Activated CD8-positive, alpha-beta memory T cell treated with anti-CD3 and anti-CD28 coated beads for 48 hours (primary cell): Measurements from ENCODE around the gene LTB4R.
A peak's percentile ranks its signal among the peaks of the same experiment; 100 is the strongest.

ENCODE experiments used
- DNase-seq, 3 experiments: peaks; one replicate each; pipeline ENCODE4 v3.0.0-alpha.2; 2020; ENCODE audit warnings: low read depth in 2 of 3, low spot score in 2 of 3

Gene LTB4R

DNA sequence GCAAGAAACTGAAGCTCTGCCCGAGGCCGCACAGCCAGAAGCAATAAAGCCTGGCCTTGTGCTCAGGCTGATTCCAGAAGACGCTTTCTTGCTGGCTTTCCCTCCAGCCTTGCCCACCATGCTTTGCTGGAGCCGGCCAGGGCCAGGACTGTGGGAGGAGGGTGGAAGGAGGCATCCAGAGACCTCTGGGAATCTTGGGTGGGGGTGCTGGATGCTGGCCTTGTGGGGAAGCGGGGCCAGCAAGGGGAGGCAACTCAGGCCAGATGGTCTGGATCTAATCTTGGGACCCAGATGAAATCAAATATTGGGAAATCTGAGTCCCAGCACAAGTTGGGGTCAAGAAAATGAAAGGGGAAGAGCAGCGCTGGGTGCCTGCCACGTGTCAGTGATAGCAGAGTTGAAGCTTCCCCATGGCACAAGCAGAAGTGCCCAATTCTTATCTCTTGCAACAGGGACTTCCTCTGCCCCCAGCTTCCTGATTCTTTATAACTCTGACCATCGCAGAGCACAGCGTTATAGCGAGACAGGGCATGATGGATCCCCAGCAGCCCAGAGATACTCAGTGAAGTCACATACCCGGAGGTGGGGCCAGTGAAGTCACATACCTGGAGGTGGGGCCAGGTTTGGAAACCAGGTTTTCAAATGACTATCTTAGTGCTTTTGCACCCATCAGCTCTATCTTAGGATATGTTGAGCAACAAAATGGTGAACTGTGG is 33.5 kb upstream of the LTB4R start:
- no peak for DNase-seq

DNA sequence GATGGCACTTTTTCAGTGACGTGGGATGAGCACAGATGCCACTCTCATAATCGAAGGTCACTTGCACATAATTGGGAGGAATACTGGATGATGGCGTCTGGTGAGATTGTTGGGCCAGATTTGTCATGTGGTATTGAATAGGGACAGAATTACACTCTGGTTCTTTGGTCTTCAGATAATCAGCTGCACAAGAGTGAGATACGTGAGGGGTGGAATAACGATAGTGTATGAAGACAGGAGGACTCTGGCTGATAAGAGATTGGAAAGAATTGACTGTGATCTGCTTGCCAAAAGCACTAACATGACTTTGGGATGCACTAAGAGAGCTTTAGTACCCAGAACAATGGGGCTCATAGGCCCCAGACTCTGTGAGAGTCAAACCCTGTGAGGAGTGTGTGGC is 32.9 kb upstream of the LTB4R start:
- DNase-seq = no peak

- no peak for DNase-seq
Measured at GRCh38 chr14:24279301-24280186, 31.8 kb upstream of the LTB4R start.

GRCh38 chr14:24280797-24281460 is 30.4 kb upstream of the LTB4R start:
- no peak for DNase-seq

DNA sequence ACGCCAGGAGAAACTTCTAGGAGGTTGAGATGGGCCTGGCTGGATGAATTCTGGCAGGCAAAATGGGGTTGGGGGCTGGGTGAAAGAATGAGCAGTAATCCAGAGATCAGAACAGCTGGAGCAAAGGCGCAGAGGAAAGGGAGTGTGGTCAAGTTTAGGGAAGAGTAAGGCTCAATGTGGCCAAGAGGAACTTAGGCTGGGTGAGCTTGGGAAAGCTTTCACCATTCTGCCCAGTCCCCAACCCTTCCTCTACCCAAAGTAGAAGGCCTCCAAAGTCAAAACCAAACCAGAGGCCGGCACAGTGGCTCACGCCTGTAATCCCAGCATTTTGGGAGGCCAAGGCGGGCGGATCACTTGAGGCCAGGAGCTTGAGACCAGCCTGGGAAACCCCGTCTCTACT is 29.7 kb upstream of the LTB4R start:
- no peak for DNase-seq

GRCh38 chr14:24282736-24283135 is 28.6 kb upstream of the LTB4R start:
- no peak for DNase-seq

GRCh38 chr14:24283796-24284460 is 27.4 kb upstream of the LTB4R start:
- DNase-seq = no peak

DNA sequence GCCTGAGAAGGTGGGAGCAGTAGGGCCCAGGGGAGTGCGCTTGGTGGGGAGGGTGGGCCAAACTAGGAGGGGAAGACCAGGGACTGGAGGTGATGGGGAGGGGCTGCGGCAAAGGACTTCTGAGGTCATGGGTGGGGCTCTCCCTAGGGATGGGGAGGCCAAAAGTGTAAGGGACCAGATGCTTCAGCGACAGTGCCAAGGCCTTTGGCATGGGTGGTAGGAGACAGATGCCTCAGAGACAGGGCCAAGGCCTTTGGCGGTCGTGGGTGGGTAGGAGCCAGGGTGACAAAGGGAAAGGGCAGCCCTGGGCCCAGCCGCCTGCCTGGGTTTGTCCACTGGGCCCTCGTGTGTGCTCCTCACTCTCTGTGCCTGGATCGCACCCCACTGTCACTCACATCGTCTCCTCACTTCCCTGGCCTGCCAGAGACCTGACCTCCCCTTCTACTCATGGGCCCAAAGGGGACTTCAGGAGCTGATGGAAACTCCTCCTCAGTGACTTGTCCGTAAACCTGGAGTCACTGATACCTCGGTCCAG is 26.7 kb upstream of the LTB4R start:
- no peak for DNase-seq

DNA sequence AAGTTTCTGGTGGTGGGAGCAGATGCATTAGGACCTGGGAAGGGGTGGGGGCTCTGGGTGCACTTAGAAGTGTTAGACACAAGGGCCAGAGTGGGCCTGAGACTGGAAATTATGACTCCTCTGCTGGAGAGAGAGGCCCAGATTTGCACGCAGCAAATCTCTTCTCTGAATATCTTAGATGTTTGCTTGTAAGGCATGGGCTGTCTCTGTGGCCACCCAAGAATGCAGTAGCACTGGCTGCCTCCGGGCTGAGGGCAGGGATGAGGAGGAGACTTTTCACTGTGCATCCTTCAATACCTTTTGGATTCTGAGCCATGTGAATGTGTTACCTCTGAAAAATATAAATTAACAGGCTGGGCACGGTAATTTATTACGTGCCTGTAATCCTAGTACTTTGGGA is 26.0 kb upstream of the LTB4R start:
- no peak for DNase-seq

DNA sequence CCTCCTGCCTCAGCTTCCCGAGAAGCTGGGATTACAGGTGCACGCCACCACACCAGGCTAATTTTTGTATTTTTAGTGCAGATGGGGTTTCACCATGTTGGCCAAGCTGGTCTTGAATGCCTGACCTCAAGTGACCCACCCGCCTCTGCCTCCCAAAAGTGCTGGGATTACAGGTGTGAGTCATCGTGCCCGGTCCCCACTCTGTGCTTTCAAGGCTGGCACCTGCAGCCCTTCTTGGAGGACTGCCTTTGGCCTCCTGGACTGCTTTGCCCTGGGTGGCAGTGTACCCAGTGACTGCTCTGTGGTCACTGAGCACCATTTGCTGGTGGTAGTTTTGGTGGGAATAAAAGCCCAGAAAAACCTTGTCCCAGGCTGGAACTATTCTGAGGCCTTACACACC is 24.3 kb upstream of the LTB4R start:
- no peak for DNase-seq

- no peak for DNase-seq
Measured at GRCh38 chr14:24289649-24290280, 21.5 kb upstream of the LTB4R start.

DNA sequence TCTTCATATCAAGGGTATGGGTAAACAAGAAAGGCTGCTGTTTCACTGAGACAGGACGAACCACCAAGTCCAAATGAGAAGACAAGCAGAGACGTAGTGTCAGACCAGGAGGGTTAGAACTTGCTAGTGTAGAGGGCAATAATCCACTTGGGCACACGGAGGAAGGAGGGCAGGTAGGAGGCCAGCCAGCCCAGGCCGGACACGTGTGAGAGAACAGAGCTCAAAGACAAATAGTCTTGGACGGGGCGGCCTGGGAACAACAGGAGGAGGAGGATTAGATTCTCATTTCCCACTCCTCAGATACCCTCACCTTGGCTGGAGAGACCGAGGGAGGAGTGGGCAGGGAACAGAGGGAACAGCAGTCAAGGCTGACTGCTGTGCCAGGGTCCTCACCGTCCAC is 20.6 kb upstream of the LTB4R start:
- no peak for DNase-seq

DNA sequence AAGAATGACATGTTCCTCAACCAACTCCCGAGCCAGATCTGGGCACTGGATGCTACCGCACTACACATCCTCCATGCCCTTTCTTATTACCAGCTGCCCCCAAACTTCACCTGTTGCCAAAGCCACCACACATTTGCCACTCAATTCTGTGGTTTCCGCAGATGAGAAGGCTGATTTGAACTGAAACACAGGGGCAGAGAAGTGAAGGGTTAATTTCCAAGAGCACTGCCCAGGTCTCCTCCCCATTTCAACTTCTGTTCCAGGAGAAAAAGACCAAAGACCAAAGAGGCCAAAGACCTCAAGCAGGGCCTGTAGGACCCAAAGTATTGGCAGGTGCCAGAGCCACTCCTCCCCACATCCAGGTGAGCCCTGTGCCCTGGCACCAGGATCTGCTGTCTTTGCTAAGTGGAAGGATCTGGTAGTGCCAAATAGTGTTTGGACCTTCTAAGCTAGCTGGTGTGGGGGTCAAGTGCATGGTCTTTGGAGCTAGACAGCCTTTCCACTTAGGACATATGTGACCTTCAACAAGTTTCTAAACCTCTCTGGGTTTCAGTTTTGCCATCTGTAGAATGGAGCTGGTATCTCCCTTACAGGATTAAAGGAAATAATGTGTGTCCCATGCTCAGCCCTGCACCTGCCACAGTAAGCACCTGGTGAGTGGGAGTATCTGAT is 19.7 kb upstream of the LTB4R start:
- DNase-seq = no peak

- DNase-seq = no peak
Measured at GRCh38 chr14:24292118-24292807, 19.0 kb upstream of the LTB4R start.

- no peak for DNase-seq
Measured at GRCh38 chr14:24293525-24293924, 17.8 kb upstream of the LTB4R start.

DNA sequence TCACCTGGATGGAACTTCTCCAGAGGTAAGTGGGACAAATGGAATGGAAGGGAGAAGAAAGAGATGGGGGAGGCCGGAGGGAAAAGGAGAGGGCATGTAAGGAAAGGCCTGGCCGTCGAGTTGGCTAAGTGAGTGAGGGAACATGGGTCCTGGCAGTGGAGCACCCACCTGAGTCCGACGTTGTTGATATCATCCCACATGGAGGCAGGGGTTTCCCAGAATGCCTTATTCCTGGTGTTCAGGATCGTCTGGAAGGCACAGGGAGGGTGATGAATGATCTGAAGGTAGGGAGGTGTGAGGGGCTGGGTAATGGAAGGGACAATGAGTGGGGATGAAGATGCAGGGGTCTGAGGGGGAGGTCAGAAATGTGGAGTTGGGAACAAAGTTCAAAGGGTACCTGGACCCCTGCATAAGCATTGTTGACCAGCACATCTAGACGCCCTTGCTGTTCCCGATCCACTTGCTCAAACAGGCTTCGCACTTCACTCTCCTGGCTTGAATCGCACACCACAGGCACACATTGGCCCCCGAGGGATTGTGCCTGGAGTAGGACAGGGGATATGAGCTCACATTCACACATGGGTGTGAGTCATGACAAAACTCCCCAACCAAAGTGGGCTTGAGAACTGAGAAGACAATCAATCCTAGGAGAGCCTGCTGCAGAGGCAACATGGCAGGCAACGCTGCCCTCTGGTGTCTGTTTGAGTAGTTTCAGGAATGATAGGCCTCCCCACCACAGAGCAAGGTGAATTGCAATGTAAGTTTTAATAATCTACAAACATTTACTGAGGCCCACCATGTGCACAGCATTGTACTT is 14.8 kb upstream of the LTB4R start:
- DNase-seq = peak in 2 of 3 experiments; percentile 40 to 41

DNA sequence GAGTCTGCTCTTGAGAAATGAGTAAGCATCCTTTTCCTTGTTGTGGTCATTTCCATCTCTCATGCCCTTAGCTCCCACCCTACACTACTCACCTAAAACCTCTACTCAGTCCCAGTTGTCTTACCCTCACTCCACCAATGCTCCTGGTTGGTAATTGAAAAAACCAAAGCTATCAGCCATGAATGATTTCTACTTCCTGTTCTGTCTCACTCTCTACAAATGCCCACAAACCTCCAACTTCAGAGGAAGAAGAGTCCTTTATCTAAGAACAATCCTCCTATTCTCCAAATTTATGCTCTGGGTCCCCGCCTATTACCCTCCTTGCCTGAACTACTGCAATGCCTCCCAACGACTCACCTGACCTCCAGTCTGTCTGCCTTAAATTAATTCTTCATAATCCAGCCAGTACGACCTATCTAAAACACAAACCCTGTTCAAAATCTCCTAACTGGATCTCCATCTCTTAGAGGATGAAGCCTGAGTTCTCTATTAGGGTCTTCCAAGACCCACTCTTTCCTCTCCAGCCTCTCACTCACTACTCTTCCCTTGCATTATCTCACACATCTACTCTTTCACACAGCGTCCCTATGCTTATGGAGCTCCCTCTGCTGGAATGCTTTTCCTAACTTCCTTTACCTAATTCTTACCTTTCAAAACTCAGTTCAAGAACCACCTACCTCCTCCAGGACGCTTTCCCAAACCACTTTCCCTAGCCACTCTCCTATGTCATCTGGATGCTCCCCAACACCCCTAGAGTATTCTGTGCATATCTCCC is 13.9 kb upstream of the LTB4R start:
- no peak for DNase-seq

- DNase-seq = no peak
Measured at GRCh38 chr14:24298892-24299254, 12.4 kb upstream of the LTB4R start.
